22Rv1 (cell line): ENCODE measurements around the gene NUDT17.
A peak's percentile ranks its signal among the peaks of the same experiment; 100 is the strongest.
"Not testable (repeated sequence)": the region's sequence is repeated elsewhere in the genome, so short reads cannot be mapped to it uniquely, and the experiment has no call there.

Experiments used
- H3K27ac ChIP-seq: fragments of 450-650 bp; 2 replicates; pipeline ENCODE4 v1.5.1; 2017
- CTCF ChIP-seq: fragments of 450-650 bp; IDR thresholded peaks from 2 replicates; pipeline ENCODE4 v1.5.1; 2017; ENCODE audit warnings: mild to moderate bottlenecking
- ZFX ChIP-seq: fragments of 450-650 bp; IDR thresholded peaks from 2 replicates; pipeline ENCODE4 v1.6.1; 2017; ENCODE audit warnings: antibody characterized with exemption, borderline replicate concordance

Gene NUDT17

GRCh38 chr1:145845514-145846161, at the start of gene NUDT17:
Gene NUDT17, plus strand, starts transcription at chr1:145845630. Its CDS starts 11 bp downstream, at chr1:145845641.
- peak within 1 kb of the TSS; percentile 60 for H3K27ac ChIP-seq
- TF ChIP-seq ZFX, result no peak
- peak; percentile 100 for TF ChIP-seq CTCF

GRCh38 chr1:145796753-145797152, 48.7 kb upstream of the NUDT17 start:
- H3K27ac ChIP-seq, result no peak overlapping the region
- TF ChIP-seq ZFX, result no peak
- TF ChIP-seq CTCF, result no peak

GRCh38 chr1:145799806-145800205, 45.6 kb upstream of the NUDT17 start:
- H3K27ac ChIP-seq, result no peak overlapping the region
- TF ChIP-seq ZFX (no peak), CTCF (no peak)

GRCh38 chr1:145804235-145805045, 41.0 kb upstream of the NUDT17 start:
- H3K27ac ChIP-seq, result no peak overlapping the region
- TF ChIP-seq CTCF (no peak), ZFX (no peak)

- TF ChIP-seq CTCF (no peak), ZFX (no peak)
- no peak overlapping the region for H3K27ac ChIP-seq
Measured at GRCh38 chr1:145805057-145805456, 40.4 kb upstream of the NUDT17 start.

- no peak for TF ChIP-seq CTCF
- TF ChIP-seq ZFX, result no peak
- no peak overlapping the region for H3K27ac ChIP-seq
Measured at GRCh38 chr1:145806408-145806807, 39.0 kb upstream of the NUDT17 start.

GRCh38 chr1:145806844-145807243, 38.6 kb upstream of the NUDT17 start:
- no peak overlapping the region for H3K27ac ChIP-seq
- TF ChIP-seq ZFX (no peak), CTCF (no peak)

- not testable (repeated sequence) for H3K27ac ChIP-seq
Measured at GRCh38 chr1:145812977-145813810, 32.2 kb upstream of the NUDT17 start.

- not testable (repeated sequence) for H3K27ac ChIP-seq
Measured at GRCh38 chr1:145818095-145818494, 27.3 kb upstream of the NUDT17 start.

GRCh38 chr1:145822779-145823331, 22.6 kb upstream of the NUDT17 start:
- not testable (repeated sequence) for H3K27ac ChIP-seq
